ENCODE measurements around the gene HACD3.
A peak's percentile ranks its signal among the peaks of the same experiment; 100 is the strongest.

The HACD3 gene

DNA sequence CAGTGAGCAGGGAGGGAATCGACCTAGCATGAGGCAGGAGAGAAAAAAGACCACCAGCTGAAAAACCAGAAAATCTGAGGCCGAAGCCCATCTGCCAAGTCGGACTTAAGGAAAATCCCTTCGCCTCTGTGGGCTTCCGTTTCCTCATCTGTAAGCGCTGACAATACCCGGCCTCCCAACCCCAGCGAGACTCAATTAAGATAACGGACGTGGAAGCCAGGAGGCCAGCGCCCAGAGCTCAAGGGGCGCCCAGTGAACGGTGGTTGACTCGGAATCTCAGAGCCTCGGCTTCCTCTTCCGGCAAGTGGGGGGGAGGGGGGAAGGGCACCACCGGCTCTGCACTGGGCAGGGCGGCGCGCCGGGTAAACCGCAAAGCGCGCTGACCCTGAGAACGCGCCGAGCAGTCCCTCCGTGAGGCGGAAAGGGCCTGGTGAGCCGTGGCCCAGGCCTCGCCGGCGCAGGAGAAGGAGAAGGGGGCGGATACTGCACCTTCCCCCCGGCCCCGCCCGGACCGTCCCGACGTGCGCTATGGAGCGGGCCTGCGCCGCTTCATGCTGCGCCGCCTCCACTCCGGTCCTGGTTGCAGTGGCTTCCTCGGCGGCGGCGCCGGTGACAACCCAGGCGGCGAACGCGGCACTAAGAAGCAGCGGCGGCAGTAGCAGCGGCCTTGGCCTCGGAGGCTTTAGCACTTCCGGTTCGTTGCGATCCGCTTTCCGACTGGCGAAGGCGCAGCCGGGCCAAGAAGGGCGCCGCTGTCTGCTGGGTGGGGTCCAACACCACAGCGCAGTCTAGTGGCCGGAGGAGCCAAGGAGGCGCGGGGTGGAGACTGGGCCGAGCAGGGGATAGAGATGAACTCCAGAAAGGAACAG, 13.0 kb upstream of the HACD3 start, which contains the start of gene DPP8:
Gene DPP8, minus strand, starts transcription at position 693 of the 869 bp plus-strand sequence. CDS start 5,136 bp downstream, outside the sequence.
- DNase-seq (ENCODE audit: insufficient read length, low spot score): peak; percentile 60
- no peak for FAIRE-seq
- TF ChIP-seq, protein P1, sequence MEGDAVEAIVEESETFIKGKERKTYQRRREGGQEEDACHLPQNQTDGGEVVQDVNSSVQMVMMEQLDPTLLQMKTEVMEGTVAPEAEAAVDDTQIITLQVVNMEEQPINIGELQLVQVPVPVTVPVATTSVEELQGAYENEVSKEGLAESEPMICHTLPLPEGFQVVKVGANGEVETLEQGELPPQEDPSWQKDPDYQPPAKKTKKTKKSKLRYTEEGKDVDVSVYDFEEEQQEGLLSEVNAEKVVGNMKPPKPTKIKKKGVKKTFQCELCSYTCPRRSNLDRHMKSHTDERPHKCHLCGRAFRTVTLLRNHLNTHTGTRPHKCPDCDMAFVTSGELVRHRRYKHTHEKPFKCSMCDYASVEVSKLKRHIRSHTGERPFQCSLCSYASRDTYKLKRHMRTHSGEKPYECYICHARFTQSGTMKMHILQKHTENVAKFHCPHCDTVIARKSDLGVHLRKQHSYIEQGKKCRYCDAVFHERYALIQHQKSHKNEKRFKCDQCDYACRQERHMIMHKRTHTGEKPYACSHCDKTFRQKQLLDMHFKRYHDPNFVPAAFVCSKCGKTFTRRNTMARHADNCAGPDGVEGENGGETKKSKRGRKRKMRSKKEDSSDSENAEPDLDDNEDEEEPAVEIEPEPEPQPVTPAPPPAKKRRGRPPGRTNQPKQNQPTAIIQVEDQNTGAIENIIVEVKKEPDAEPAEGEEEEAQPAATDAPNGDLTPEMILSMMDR (IDR thresholded peaks at IDR 0.05; ENCODE audit: insufficient read depth, missing control alignments): peak; percentile 96

DNA sequence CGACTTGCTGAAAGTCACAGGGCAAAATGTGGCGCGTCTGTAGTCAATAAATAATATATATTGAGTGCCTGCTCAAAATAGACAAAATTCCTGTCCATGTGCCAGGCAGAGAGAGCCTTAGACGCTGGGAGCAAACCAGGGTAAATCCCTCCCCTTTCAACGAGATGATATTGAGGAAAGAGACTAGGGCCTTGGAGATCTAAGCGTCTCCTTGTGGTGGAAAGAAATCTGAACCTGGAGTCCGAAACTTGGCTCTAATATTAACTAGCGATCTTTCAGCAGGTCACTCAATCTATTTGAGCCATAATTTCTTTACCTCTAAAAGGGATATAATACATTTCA, 12.4 kb upstream of the HACD3 start:
- FAIRE-seq (no peak), DNase-seq (ENCODE audit: insufficient read length, low spot score) (no peak)
- TF ChIP-seq, protein P1 (IDR thresholded peaks at IDR 0.05; ENCODE audit: insufficient read depth, missing control alignments): no peak

DNA sequence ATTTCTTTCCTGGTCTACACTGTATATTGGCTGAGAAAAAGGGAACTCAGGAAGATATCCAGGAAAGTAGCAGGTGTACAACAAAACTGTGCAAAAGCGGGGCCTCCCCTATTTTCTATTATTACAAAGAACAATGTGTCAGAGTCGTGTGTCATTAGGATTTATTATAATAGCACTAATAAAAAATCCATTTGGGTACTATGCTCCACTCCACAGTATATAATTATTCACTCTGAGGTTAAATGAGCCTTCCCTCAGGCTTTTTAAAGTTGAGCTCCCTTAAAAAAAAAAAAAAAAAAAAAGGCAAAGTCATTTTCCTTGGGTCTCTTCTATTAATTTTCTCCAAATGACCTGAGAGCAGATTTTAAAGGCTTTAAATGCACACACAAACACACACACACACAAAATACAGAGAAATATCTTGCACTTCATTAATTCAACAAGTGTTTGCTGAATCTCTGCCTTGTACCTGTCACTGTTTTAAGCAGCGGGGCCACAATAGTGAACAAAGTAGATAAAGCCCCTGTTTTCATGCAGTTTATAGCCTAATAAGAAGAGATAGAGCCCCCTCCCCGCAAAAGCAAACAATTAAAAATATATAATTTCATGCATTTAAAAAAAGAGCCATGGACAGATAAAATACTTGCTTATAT, 11.5 kb upstream of the HACD3 start:
- FAIRE-seq: no peak
- TF ChIP-seq, protein P1 (IDR thresholded peaks at IDR 0.05; ENCODE audit: insufficient read depth, missing control alignments): no peak
- no peak for DNase-seq (ENCODE audit: insufficient read length, low spot score)

DNA sequence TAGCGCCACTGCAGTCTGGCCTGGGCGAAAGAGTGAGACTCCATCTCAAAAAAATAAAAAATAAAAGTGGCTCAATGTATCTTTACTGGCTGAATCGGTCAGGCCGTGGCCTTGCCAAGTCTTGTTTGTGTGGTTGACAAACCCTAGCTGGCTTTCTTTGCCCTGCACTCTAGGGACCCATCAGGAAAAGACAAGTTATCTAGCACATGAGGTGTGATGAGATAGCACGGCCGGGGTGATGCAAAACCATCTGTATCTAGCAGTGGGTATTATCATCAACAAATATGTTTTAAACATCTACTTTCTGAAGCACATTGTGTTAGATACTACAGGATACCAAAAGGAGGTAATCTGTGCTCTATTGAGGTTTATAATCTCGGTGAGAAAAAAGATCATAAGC, 8.9 kb upstream of the HACD3 start:
- TF ChIP-seq, protein P1 (IDR thresholded peaks at IDR 0.05; ENCODE audit: insufficient read depth, missing control alignments): no peak
- DNase-seq (ENCODE audit: insufficient read length, low spot score) (no peak), FAIRE-seq (no peak)

DNA sequence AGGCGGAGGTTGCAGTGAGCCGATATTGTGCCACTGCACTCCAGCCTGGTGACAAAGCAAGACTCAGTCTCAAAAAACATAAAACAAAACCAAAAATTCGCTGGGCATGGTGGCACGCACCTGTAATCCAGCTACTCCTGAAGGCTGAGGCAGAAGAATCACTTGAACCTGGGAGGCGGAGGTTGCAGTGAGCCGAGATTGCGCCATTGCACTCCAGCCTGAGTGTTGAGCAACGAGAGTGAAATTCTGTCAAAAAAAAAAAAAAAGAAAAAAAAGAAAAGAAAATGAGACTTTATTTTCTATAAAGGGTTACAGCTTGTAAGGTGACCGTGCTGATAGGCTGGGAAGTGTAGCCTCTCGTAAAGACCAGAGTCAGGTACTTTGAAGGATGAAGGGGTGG, 6.0 kb upstream of the HACD3 start:
- FAIRE-seq (no peak), DNase-seq (ENCODE audit: insufficient read length, low spot score) (no peak)
- TF ChIP-seq, protein P1 (IDR thresholded peaks at IDR 0.05; ENCODE audit: insufficient read depth, missing control alignments): no peak

DNA sequence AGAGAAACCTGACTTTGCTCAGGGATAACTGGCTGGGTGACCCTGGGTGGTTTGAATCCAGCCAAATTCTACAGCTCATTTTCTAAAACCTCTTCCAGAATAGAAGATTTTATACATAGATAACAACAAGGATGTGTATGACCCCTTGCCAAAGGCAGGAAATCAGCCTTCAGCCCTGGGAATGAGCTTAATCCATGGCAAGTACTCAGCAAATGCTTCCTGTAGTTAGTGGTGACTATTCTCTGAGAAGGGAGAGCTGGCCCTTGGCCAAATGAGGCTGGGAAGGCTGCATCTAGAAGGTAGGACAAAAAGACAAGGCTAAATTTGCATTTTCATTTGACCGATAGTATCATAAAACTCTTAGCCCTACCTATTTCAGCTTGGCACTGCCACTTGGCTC, 4.6 kb upstream of the HACD3 start:
- DNase-seq (ENCODE audit: insufficient read length, low spot score) (no peak), FAIRE-seq (no peak)
- TF ChIP-seq, protein P1 (IDR thresholded peaks at IDR 0.05; ENCODE audit: insufficient read depth, missing control alignments): no peak
